ENCODE results near the gene PTPN1.

The PTPN1 gene

GRCh38 chr20:50510706-50511542 lies 741 bp downstream of the PTPN1 start:
- no peak for DNase-seq (ENCODE audit: low read depth in 1 of 2, low spot score in 1 of 2)

GRCh38 chr20:50512323-50512722 lies 2.1 kb downstream of the PTPN1 start:
- no peak for DNase-seq (ENCODE audit: low read depth in 1 of 2, low spot score in 1 of 2)

- no peak for DNase-seq (ENCODE audit: low read depth in 1 of 2, low spot score in 1 of 2)
These were observed 3.2 kb downstream of the PTPN1 start for GRCh38 chr20:50513169-50514034.

GRCh38 chr20:50514035-50514337 lies 3.8 kb downstream of the PTPN1 start:
- DNase-seq (ENCODE audit: low read depth in 1 of 2, low spot score in 1 of 2) = no peak

GRCh38 chr20:50514750-50515149 lies 4.6 kb downstream of the PTPN1 start:
- DNase-seq (ENCODE audit: low read depth in 1 of 2, low spot score in 1 of 2) = no peak

- DNase-seq (ENCODE audit: low read depth in 1 of 2, low spot score in 1 of 2) = no peak
These were observed 5.4 kb downstream of the PTPN1 start for GRCh38 chr20:50515471-50516106.

- DNase-seq (ENCODE audit: low read depth in 1 of 2, low spot score in 1 of 2) = no peak
These were observed 6.2 kb downstream of the PTPN1 start for GRCh38 chr20:50516180-50516934.

GRCh38 chr20:50516935-50517816 lies 7.0 kb downstream of the PTPN1 start:
- no peak for DNase-seq (ENCODE audit: low read depth in 1 of 2, low spot score in 1 of 2)

- DNase-seq (ENCODE audit: low read depth in 1 of 2, low spot score in 1 of 2) = no peak
These were observed 7.6 kb downstream of the PTPN1 start for GRCh38 chr20:50517817-50518154.

GRCh38 chr20:50518270-50518721 lies 8.1 kb downstream of the PTPN1 start:
- no peak for DNase-seq (ENCODE audit: low read depth in 1 of 2, low spot score in 1 of 2)

- no peak for DNase-seq (ENCODE audit: low read depth in 1 of 2, low spot score in 1 of 2)
These were observed 9.0 kb downstream of the PTPN1 start for GRCh38 chr20:50519036-50519762.

GRCh38 chr20:50520222-50520880 lies 10.2 kb downstream of the PTPN1 start:
- DNase-seq (ENCODE audit: low read depth in 1 of 2, low spot score in 1 of 2) = no peak

- no peak for DNase-seq (ENCODE audit: low read depth in 1 of 2, low spot score in 1 of 2)
These were observed 11.3 kb downstream of the PTPN1 start for GRCh38 chr20:50521221-50522052.

GRCh38 chr20:50522053-50522674 lies 12.0 kb downstream of the PTPN1 start:
- DNase-seq (ENCODE audit: low read depth in 1 of 2, low spot score in 1 of 2) = no peak

GRCh38 chr20:50523552-50524167 lies 13.5 kb downstream of the PTPN1 start:
- DNase-seq (ENCODE audit: low read depth in 1 of 2, low spot score in 1 of 2) = no peak

GRCh38 chr20:50525681-50526080 lies 15.5 kb downstream of the PTPN1 start:
- DNase-seq (ENCODE audit: low read depth in 1 of 2, low spot score in 1 of 2) = no peak

- no peak for DNase-seq (ENCODE audit: low read depth in 1 of 2, low spot score in 1 of 2)
These were observed 16.3 kb downstream of the PTPN1 start for GRCh38 chr20:50526403-50526989.
